Erythroblast (primary cell): ENCODE results near the gene MYO5C.
"Not testable (repeated sequence)": the region's sequence is repeated elsewhere in the genome, so short reads cannot be mapped to it uniquely, and the experiment has no call there.

Experiments used
- DNase-seq, 2 experiments: peaks; one replicate each; lab custom pipeline; 2025; lab: John Stamatoyannopoulos, UW
- GATA1 ChIP-seq: IDR thresholded peaks from 2 replicates; pipeline ENCODE4 v1.6.1; 2011; ENCODE audit warnings: low read depth, mild to moderate bottlenecking, control low read depth, low read length, moderate library complexity
- POLR2A ChIP-seq: IDR thresholded peaks from 2 replicates; pipeline ENCODE4 v1.6.1; 2011; ENCODE audit warnings: mild to moderate bottlenecking, low read length

Gene MYO5C

GRCh38 chr15:52290329-52290728 lies 5.3 kb downstream of the MYO5C start:
- DNase-seq: no peak
- TF ChIP-seq POLR2A: no peak
- no peak for TF ChIP-seq GATA1

- no peak for DNase-seq
- TF ChIP-seq POLR2A: no peak
- TF ChIP-seq GATA1: no peak
These were observed 5.9 kb downstream of the MYO5C start for GRCh38 chr15:52289629-52290081.

DNA sequence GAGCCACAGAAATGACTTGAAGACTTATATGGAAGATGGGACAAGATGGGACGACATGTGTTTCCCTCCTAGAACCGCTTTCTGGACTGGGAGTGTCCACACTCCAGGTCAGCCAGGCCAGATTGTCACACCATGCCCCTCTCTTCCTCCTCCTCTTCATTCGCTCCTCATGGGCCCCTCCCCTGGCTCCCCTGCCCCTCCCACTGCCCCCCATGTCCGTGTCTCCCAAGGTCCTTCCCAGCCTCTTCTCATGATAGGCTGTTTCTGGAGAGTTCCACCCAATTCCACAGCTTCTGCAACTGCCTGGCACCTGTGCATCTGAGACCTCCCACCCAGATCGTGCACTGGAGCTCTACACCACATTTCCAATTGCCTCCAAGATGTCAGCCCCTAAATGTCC lies 6.6 kb downstream of the MYO5C start:
- TF ChIP-seq GATA1: no peak
- TF ChIP-seq POLR2A: no peak
- DNase-seq: no peak

- no peak for TF ChIP-seq GATA1
- TF ChIP-seq POLR2A: no peak
- no peak for DNase-seq
These were observed 7.3 kb downstream of the MYO5C start for GRCh38 chr15:52288051-52288942.

- DNase-seq: no peak
- TF ChIP-seq GATA1: no peak
- no peak for TF ChIP-seq POLR2A
These were observed 8.5 kb downstream of the MYO5C start for GRCh38 chr15:52287114-52287513.

DNA sequence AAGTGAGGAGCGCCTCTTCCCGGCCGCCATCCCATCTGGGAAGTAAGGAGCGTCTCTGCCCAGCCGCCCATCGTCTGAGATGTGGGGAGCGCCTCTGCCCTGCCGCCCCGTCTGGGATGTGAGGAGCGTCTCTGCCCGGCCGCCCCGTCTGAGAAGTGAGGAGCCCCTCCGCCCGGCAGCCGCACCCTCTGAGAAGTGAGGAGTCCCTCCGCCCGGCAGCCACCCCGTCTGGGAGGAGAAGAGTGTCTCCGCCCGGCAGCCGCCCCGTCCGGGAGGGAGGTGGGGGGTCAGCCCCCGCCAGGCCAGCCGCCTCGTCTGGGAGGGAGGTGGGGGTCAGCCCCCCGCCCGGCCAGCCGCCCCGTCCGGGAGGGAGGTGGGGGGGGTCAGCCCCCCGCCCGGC lies 9.7 kb downstream of the MYO5C start:
- not testable (repeated sequence) for DNase-seq

GRCh38 chr15:52284164-52284563 lies 11.4 kb downstream of the MYO5C start:
- TF ChIP-seq GATA1: no peak
- no peak for TF ChIP-seq POLR2A
- no peak for DNase-seq

- no peak for DNase-seq
- TF ChIP-seq GATA1 (no peak), POLR2A (no peak)
These were observed 12.3 kb downstream of the MYO5C start for GRCh38 chr15:52283281-52283680.

DNA sequence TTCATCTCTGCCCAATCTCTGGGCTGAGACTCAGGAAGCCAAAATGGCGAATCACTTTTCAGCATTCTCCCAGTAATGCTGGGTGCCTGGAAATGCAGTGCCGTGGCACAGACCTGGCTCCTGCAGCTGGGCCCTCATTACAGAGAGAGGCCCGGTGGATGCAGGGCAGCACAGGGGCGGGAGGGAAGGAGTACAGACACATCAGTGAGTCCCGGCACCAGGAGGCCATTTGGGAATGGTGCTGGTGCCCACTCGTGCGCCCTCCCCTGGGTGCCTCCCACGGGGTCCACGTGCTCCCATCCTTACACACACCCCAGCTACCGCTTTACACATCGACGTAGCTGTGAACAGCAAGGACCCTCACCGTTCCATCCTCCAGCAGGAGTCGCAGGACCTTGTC lies 13.2 kb downstream of the MYO5C start:
- no peak for DNase-seq

DNA sequence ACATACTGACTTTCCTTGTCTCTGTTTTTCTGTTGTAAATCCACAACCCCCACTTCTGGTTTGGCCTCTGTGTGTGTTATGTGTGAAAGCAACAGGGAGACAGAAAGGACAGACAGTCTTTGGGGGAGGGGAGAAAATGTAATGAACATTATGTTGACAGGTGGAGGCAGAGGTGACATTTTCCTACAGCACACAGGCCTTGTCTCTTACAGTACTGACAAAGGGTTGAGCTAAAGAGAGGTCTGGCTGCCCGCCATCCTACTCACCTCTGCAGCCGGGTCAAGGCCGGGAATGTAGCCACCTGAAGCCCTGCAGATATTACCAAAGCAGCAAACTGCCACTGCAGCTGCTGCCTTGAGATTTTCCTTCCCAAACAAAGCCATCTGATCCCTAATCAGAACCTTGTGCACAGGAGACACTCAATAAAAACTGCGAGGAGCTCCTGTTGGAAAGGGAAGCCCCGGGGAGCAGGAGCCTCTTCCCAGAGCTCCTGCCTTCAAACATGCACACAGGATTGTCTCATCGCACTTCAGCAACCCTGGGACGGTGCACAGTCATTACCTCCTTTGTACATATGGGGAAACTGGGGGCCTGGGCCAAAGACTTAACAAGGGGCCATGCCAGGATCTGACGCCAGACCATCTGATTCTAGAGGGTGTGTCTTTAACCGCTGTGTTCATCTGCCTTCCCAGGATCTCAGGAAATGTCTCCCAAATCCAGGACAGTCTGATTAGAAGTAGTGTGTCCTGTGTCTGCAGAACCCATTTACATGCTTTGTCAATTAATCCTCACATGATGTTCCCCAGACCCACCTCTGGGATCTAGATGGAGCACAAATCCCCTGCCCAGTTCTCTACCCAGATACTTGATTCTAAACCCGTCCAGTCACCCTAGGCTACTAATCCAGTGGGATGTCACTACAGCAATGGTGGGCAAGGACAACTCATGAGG lies 14.2 kb downstream of the MYO5C start:
- no peak for TF ChIP-seq POLR2A
- TF ChIP-seq GATA1: no peak
- no peak for DNase-seq

More for the DNA sequence above, 13.2 kb downstream of the MYO5C start:
- TF ChIP-seq GATA1 (no peak), POLR2A (no peak)

- TF ChIP-seq GATA1 (no peak), POLR2A (no peak)
- DNase-seq: no peak
These were observed 15.1 kb downstream of the MYO5C start for GRCh38 chr15:52280326-52281084.

- TF ChIP-seq POLR2A (no peak), GATA1 (no peak)
- DNase-seq: no peak
These were observed 16.8 kb downstream of the MYO5C start for GRCh38 chr15:52278636-52279367.

DNA sequence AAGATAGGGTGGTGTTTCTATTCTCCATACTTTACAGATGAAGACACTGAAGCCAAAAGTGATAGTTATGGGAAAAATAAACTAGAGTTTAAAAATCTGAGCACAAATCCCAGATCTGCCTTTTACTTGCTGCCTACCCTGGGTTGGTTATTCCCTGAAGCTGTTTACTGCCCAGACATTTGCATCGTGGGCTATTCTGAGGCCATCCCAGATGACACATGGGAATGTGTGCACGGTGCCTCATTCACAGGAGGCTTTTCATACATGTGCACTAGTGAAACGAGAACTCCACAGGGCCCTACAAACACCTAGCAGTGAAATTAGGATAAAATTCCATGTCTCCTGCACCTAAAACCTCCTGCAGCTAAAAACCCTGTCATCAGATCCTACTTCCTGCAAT lies 17.5 kb downstream of the MYO5C start:
- TF ChIP-seq POLR2A (no peak), GATA1 (no peak)
- DNase-seq: no peak
